Body of pancreas (tissue), 4 donors: ENCODE measurements around the gene MED16.

Experiments
- CTCF ChIP-seq, 7 experiments: fragments of 450-650 bp in 4 of 7; fragments of 200-600 bp in 3 of 7; sonication (generic) in 3 of 7; IDR thresholded peaks; one replicate each; pipeline ENCODE4 v1.5.1; 2016 to 2019; ENCODE audit warnings: antibody characterized with exemption in 7 of 7
- POLR2A ChIP-seq, 3 donors: fragments of 450-650 bp; IDR thresholded peaks; one replicate each; pipeline ENCODE4 v1.6.1; 2016; ENCODE audit warnings: antibody characterized with exemption in 3 of 3, mild to moderate bottlenecking in 2 of 3

- TF ChIP-seq CTCF (IDR thresholded peaks at IDR 0.05), result no peak
- no peak for TF ChIP-seq POLR2A (IDR thresholded peaks at IDR 0.05)
These were observed 69.3 kb downstream of the MED16 start for GRCh38 chr19:823565-824121.
